HG03520 (cell line): ENCODE measurements around the gene SPHK2.
"Not testable (repeated sequence)": the region's sequence is repeated elsewhere in the genome, so short reads cannot be mapped to it uniquely, and the experiment has no call there.

Source experiments
- ATAC-seq: cut with Tn5 transposase; IDR thresholded peaks from one replicate; pipeline ENCODE4 v1.9.1; 2021; ENCODE audit warnings: mild to moderate bottlenecking, moderate library complexity; ENCODE audit not compliant: unreplicated experiment

SPHK2 gene

DNA sequence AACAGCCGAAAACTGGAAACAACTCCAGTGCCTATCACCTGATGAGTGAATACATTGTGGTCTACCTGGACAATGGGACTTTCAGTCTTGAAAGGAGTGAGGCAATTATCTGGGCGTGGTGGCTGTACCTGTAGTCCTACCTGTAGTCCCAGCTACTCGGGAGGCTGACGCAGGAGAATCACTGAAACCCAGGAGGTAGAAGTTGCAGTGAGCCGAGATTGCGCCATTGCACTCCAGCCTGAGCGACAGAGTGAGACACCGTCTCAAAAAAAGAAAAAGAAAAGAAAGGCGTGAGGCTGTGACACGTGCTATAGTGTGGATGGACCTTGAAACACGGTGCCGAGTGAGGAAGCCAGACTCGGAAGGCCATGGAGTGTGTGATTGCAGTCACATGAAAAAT lies 57.6 kb downstream of the SPHK2 start:
- no peak for ATAC-seq

DNA sequence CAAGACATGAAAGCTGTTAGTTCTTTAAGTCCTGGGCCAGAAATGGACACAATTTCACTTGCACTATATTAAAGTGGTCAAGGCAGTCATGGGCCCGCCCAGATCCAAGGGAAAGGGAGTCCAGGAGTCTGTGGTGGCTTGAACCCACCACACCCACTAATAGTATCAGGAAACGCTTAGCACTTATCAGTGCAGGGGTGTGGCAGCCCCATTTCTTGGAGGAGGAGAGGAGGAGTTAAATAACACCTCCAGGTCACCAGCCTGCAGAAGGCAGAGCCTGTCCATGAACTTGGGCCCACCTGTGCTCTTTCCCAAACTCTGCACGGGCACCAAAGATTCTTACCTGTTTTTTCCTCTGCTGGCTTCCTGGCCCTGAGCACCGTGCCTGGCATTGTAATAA lies 58.9 kb downstream of the SPHK2 start:
- no peak for ATAC-seq

GRCh38 chr19:48680006-48680405 lies 60.7 kb downstream of the SPHK2 start:
- not testable (repeated sequence) for ATAC-seq
